ENCODE data around the gene KCNIP3. TPM values are rescaled to one million over a fixed set of nuclear protein-coding genes. Genes with fewer than 3 reads are reported as not detected.

The KCNIP3 gene
- total RNA-seq, 1 experiment from 2014 or later: 4.5 TPM

- H3K4me1 ChIP-seq (replicated peaks; ENCODE audit: insufficient read depth): peaks cover 16% of the 10 kb centered on the region
- intact Hi-C loops (cut with micrococcal nuclease; ENCODE audit: unreplicated experiment): no loop called here
- no peaks in the 10 kb centered on the region for H3K79me2 ChIP-seq (ENCODE audit: low read depth)
- no peak overlapping the region for H2AFZ ChIP-seq
- H3K9me2 ChIP-seq (ENCODE audit: insufficient read depth): no peaks in the 10 kb centered on the region
- TF ChIP-seq, protein P1, sequence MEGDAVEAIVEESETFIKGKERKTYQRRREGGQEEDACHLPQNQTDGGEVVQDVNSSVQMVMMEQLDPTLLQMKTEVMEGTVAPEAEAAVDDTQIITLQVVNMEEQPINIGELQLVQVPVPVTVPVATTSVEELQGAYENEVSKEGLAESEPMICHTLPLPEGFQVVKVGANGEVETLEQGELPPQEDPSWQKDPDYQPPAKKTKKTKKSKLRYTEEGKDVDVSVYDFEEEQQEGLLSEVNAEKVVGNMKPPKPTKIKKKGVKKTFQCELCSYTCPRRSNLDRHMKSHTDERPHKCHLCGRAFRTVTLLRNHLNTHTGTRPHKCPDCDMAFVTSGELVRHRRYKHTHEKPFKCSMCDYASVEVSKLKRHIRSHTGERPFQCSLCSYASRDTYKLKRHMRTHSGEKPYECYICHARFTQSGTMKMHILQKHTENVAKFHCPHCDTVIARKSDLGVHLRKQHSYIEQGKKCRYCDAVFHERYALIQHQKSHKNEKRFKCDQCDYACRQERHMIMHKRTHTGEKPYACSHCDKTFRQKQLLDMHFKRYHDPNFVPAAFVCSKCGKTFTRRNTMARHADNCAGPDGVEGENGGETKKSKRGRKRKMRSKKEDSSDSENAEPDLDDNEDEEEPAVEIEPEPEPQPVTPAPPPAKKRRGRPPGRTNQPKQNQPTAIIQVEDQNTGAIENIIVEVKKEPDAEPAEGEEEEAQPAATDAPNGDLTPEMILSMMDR (conservative IDR thresholded peaks at IDR 0.05): no peak
- no peak for TF ChIP-seq EZH2 (IDR thresholded peaks at IDR 0.05; ENCODE audit: low read depth)
- ChIA-PET POLR2A (ENCODE audit: unreplicated experiment) (interaction anchor here (0.6 to 1.1 kb wide), 3 partner anchors 12 to 232 kb away, joined by 3 to 11 read pairs (median 4); no protein-coding TSS in a partner anchor), CTCF (interaction anchor here (1.4 kb wide), 1 partner anchor 69 kb away, joined by 5 read pairs; no protein-coding TSS in a partner anchor)
- H3F3A ChIP-seq (ENCODE audit: insufficient read depth, low read depth): peaks cover 11% of the 10 kb centered on the region; the same call in 1 of the 2 replicates
- peaks cover 3% of the 10 kb centered on the region; the same call in 1 of the 2 replicates for H3K27me3 ChIP-seq (ENCODE audit: insufficient read depth, low read depth)
- H3K27ac ChIP-seq: no peak overlapping the region
- H3K36me3 ChIP-seq (ENCODE audit: low read depth): no peaks in the 10 kb centered on the region
- DNase-seq: no peak
- no peaks in the 10 kb centered on the region for H4K20me1 ChIP-seq (ENCODE audit: insufficient read depth)
- H3K9me3 ChIP-seq (ENCODE audit: insufficient read depth, low read depth): no peaks in the 10 kb centered on the region
- no peak overlapping the region for H3K4me2 ChIP-seq
- BruUV-seq (replicated peaks): no TSS peak
- no peak overlapping the region for H3K4me3 ChIP-seq
Observed at GRCh38 chr2:95301186-95301585, 4.0 kb downstream of the KCNIP3 start.

GRCh38 chr2:95301876-95302641, 4.9 kb downstream of the KCNIP3 start:
- Histone ChIP-seq H3K4me1 (replicated peaks; ENCODE audit: insufficient read depth) (peaks cover 16% of the 10 kb centered on the region), H3K27me3 (ENCODE audit: insufficient read depth, low read depth) (no peaks in the 10 kb centered on the region), H3K27ac (no peak overlapping the region), H2AFZ (no peak overlapping the region), H3K36me3 (ENCODE audit: low read depth) (no peaks in the 10 kb centered on the region), H3K9me2 (ENCODE audit: insufficient read depth) (no peaks in the 10 kb centered on the region), H3K9me3 (ENCODE audit: insufficient read depth, low read depth) (no peaks in the 10 kb centered on the region), H3K4me3 (no peak overlapping the region), H3K4me2 (no peak overlapping the region), H3K79me2 (ENCODE audit: low read depth) (no peaks in the 10 kb centered on the region), H4K20me1 (ENCODE audit: insufficient read depth) (no peaks in the 10 kb centered on the region), H3F3A (ENCODE audit: insufficient read depth, low read depth) (peaks cover 11% of the 10 kb centered on the region; the same call in 1 of the 2 replicates)
- TF ChIP-seq, protein P1 (conservative IDR thresholded peaks at IDR 0.05): no peak
- TF ChIP-seq EZH2 (IDR thresholded peaks at IDR 0.05; ENCODE audit: low read depth): no peak
- POLR2A ChIA-PET (ENCODE audit: unreplicated experiment): interaction anchor here (0.5 to 0.7 kb wide), 2 partner anchors 19 to 27 kb away, joined by 4 to 5 read pairs; no protein-coding TSS in a partner anchor
- BruUV-seq (replicated peaks): no TSS peak
- CTCF ChIA-PET: interaction anchor here (0.6 to 0.8 kb wide), 2 partner anchors 21 to 44 kb away, joined by 3 to 13 read pairs; no protein-coding TSS in a partner anchor
- DNase-seq: no peak
- intact Hi-C loops (cut with micrococcal nuclease; ENCODE audit: unreplicated experiment): no loop called here

GRCh38 chr2:95303191-95303919, 6.2 kb downstream of the KCNIP3 start:
- intact Hi-C loops (cut with micrococcal nuclease; ENCODE audit: unreplicated experiment): no loop called here
- no peaks in the 10 kb centered on the region for H4K20me1 ChIP-seq (ENCODE audit: insufficient read depth)
- H3F3A ChIP-seq (ENCODE audit: insufficient read depth, low read depth): peaks cover 11% of the 10 kb centered on the region; the same call in 1 of the 2 replicates
- TF ChIP-seq, protein P1 (conservative IDR thresholded peaks at IDR 0.05): no peak
- no peak for TF ChIP-seq EZH2 (IDR thresholded peaks at IDR 0.05; ENCODE audit: low read depth)
- CTCF ChIA-PET: no interaction called here
- H3K9me2 ChIP-seq (ENCODE audit: insufficient read depth): no peaks in the 10 kb centered on the region
- H3K4me2 ChIP-seq: no peak overlapping the region
- DNase-seq: no peak
- POLR2A ChIA-PET (ENCODE audit: unreplicated experiment): no interaction called here
- no peak overlapping the region for H2AFZ ChIP-seq
- no peaks in the 10 kb centered on the region for H3K27me3 ChIP-seq (ENCODE audit: insufficient read depth, low read depth)
- no peaks in the 10 kb centered on the region for H3K36me3 ChIP-seq (ENCODE audit: low read depth)
- no peak overlapping the region for H3K27ac ChIP-seq
- no peaks in the 10 kb centered on the region for H3K9me3 ChIP-seq (ENCODE audit: insufficient read depth, low read depth)
- no peaks in the 10 kb centered on the region for H3K79me2 ChIP-seq (ENCODE audit: low read depth)
- H3K4me3 ChIP-seq: no peak overlapping the region
- BruUV-seq (replicated peaks): no TSS peak
- H3K4me1 ChIP-seq (replicated peaks; ENCODE audit: insufficient read depth): peaks cover 16% of the 10 kb centered on the region
